ENCODE data around the gene HS3ST1. TPM values are rescaled to one million over a fixed set of nuclear protein-coding genes. Genes with fewer than 3 reads are reported as not detected.

The HS3ST1 gene
- total RNA-seq, 2 experiments from 2014 or later: not detected

GRCh38 chr4:11376571-11376970, 52.1 kb downstream of the HS3ST1 start:
- H3K9me3 ChIP-seq (ENCODE audit: control insufficient read depth in 1 of 2, insufficient read depth in 1 of 2, low read length in 2 of 2): peaks cover 0 to 6% of the 10 kb centered on the region in 2 experiments
- no peak for DNase-seq
- TF ChIP-seq CTCF (IDR thresholded peaks at IDR 0.05): no peak
- Mint-ChIP-seq H3K4me1 (ENCODE audit: low read depth) (no peaks in the 10 kb centered on the region), H3K9me3 (no peaks in the 10 kb centered on the region), H3K36me3 (ENCODE audit: low read depth) (no peaks in the 10 kb centered on the region), H3K4me3 (no peak overlapping the region), H3K27ac (no peak overlapping the region), H3K27me3 (no peaks in the 10 kb centered on the region)
- H3K27me3 ChIP-seq (ENCODE audit: control insufficient read depth in 1 of 2, insufficient read depth in 2 of 2, low read length in 2 of 2): no peaks in the 10 kb centered on the region
- no peak for ATAC-seq (ENCODE audit: poor library complexity)
- H3K27ac ChIP-seq (ENCODE audit: low read depth in 1 of 2, low read length in 2 of 2): no peak overlapping the region
- no peaks in the 10 kb centered on the region for H3K4me1 ChIP-seq (ENCODE audit: insufficient read depth, low read length)
- intact Hi-C loops (cut with DNase I, micrococcal nuclease): no loop called here
- POLR2A ChIA-PET: no interaction called here
- no peaks in the 10 kb centered on the region for H3K36me3 ChIP-seq (ENCODE audit: insufficient read depth, low read length)
- CTCF ChIA-PET: no interaction called here
- H3K4me3 ChIP-seq (ENCODE audit: low read length): no peak overlapping the region

DNA sequence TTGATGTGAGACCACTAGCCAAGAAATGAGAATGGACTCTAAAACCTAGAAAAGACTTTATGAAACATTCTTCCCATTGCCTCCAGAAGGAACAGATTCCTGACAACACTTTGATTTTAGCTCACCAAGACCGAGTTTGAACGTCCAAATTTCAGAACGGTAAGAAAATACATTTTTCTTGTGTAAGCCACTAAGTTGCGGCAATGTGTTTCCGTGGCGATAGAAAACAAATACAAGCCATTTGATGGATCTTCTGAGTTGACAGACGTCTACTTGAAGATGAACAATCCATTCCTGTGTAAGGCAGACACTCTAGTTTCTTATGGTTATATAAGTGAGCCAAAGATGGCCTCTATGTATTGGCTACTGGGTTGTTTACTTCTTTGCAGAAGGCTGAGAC, 52.5 kb downstream of the HS3ST1 start:
- H3K4me3 Mint-ChIP-seq: no peak overlapping the region
- TF ChIP-seq CTCF (IDR thresholded peaks at IDR 0.05): no peak
- Histone ChIP-seq H3K4me3 (ENCODE audit: low read length) (no peak overlapping the region), H3K4me1 (ENCODE audit: insufficient read depth, low read length) (no peaks in the 10 kb centered on the region), H3K9me3 (ENCODE audit: control insufficient read depth in 1 of 2, insufficient read depth in 1 of 2, low read length in 2 of 2) (peaks cover 0 to 6% of the 10 kb centered on the region in 2 experiments), H3K36me3 (ENCODE audit: insufficient read depth, low read length) (no peaks in the 10 kb centered on the region), H3K27ac (ENCODE audit: low read depth in 1 of 2, low read length in 2 of 2) (no peak overlapping the region), H3K27me3 (ENCODE audit: control insufficient read depth in 1 of 2, insufficient read depth in 2 of 2, low read length in 2 of 2) (no peaks in the 10 kb centered on the region)
- ChIA-PET POLR2A (no interaction called here), CTCF (no interaction called here)
- no peak for DNase-seq
- H3K27me3 Mint-ChIP-seq: no peaks in the 10 kb centered on the region
- intact Hi-C loops (cut with DNase I, micrococcal nuclease): no loop called here
- H3K36me3 Mint-ChIP-seq (ENCODE audit: low read depth): no peaks in the 10 kb centered on the region
- H3K27ac Mint-ChIP-seq: no peak overlapping the region
- no peaks in the 10 kb centered on the region for H3K4me1 Mint-ChIP-seq (ENCODE audit: low read depth)
- no peak for ATAC-seq (ENCODE audit: poor library complexity)
- no peaks in the 10 kb centered on the region for H3K9me3 Mint-ChIP-seq

GRCh38 chr4:11368701-11369115, 60.0 kb downstream of the HS3ST1 start:
- Mint-ChIP-seq H3K36me3 (ENCODE audit: low read depth) (no peaks in the 10 kb centered on the region), H3K27me3 (peaks cover 20% of the 10 kb centered on the region), H3K27ac (no peak overlapping the region), H3K4me3 (no peak overlapping the region), H3K4me1 (ENCODE audit: low read depth) (no peaks in the 10 kb centered on the region), H3K9me3 (no peaks in the 10 kb centered on the region)
- ATAC-seq (ENCODE audit: poor library complexity): no peak
- Histone ChIP-seq H3K9me3 (ENCODE audit: control insufficient read depth in 1 of 2, insufficient read depth in 1 of 2, low read length in 2 of 2) (peaks cover 0 to 17% of the 10 kb centered on the region in 2 experiments), H3K27me3 (ENCODE audit: control insufficient read depth in 1 of 2, insufficient read depth in 2 of 2, low read length in 2 of 2) (peaks cover 0 to 11% of the 10 kb centered on the region in 2 experiments), H3K4me1 (ENCODE audit: insufficient read depth, low read length) (no peaks in the 10 kb centered on the region), H3K4me3 (ENCODE audit: low read length) (no peak overlapping the region), H3K36me3 (ENCODE audit: insufficient read depth, low read length) (no peaks in the 10 kb centered on the region), H3K27ac (ENCODE audit: low read depth in 1 of 2, low read length in 2 of 2) (no peak overlapping the region)
- TF ChIP-seq CTCF (IDR thresholded peaks at IDR 0.05): no peak
- ChIA-PET POLR2A (no interaction called here), CTCF (no interaction called here)
- intact Hi-C loops (cut with DNase I, micrococcal nuclease): no loop called here
- DNase-seq: no peak
